ENCODE measurements around the gene CPAMD8. TPM values are rescaled to one million over a fixed set of nuclear protein-coding genes. Genes with fewer than 3 reads are reported as not detected.
A peak's percentile ranks its signal among the peaks of the same experiment; 100 is the strongest.

Gene CPAMD8
- total RNA-seq, 1 experiment from 2014 or later = 0.20 TPM

GRCh38 chr19:17021793-17022590 is 4.6 kb downstream of the CPAMD8 start:
- H3K4me1 ChIP-seq (ENCODE audit: control insufficient read depth in 1 of 2, insufficient read depth in 2 of 2, low read length in 2 of 2) = peaks cover 11 to 37% of the 10 kb centered on the region in 2 experiments
- H3K9me3 ChIP-seq (ENCODE audit: control insufficient read depth in 1 of 2, insufficient read depth in 1 of 2, low read depth in 1 of 2, low read length in 2 of 2) = no peaks in the 10 kb centered on the region
- no TSS peak for BruUV-seq (replicated peaks)
- no peak for DNase-seq (ENCODE audit: low read depth, low spot score)
- H3K36me3 ChIP-seq (ENCODE audit: control insufficient read depth in 1 of 2, insufficient read depth in 2 of 2, low read length in 2 of 2) = no peaks in the 10 kb centered on the region
- H3K4me2 ChIP-seq (ENCODE audit: low read length) = no peak overlapping the region
- no peak overlapping the region for H2AFZ ChIP-seq (ENCODE audit: low read depth, low read length, poor library complexity, severe bottlenecking)
- ChIA-PET POLR2A (no interaction called here), CTCF (no interaction called here), RAD21 (ENCODE audit: low non-redundant PET in 1 of 2, low total read pairs in 2 of 2, uncharacterized antibody in 2 of 2, unreplicated experiment in 2 of 2) (no interaction called here)
- TF ChIP-seq EZH2phosphoT487 (IDR thresholded peaks at IDR 0.05; ENCODE audit: borderline replicate concordance) = no peak
- peak; percentile 20; the same call in 1 of the 2 replicates for TF ChIP-seq SP1 (IDR thresholded peaks at IDR 0.05; ENCODE audit: low read depth)
- TF ChIP-seq MAX (IDR thresholded peaks at IDR 0.05) = no peak
- no peak for TF ChIP-seq YY1 (IDR thresholded peaks at IDR 0.05; ENCODE audit: extremely low read depth, insufficient replicate concordance, low read depth, low read length)
- TF ChIP-seq EGR1 (IDR thresholded peaks at IDR 0.05; ENCODE audit: low read depth) = no peak
- peak; percentile 93 for TF ChIP-seq CEBPB (IDR thresholded peaks at IDR 0.05; ENCODE audit: low read depth)
- no peaks in the 10 kb centered on the region for H4K20me1 ChIP-seq (ENCODE audit: insufficient read depth)
- H3K27me3 ChIP-seq (ENCODE audit: insufficient read depth, low read length) = no peaks in the 10 kb centered on the region
- no peak overlapping the region for H3K27ac ChIP-seq (ENCODE audit: low read depth, low read length)
- H3K9me2 ChIP-seq (ENCODE audit: insufficient read depth) = no peaks in the 10 kb centered on the region
- no peak for ATAC-seq
- intact Hi-C loops (cut with micrococcal nuclease) = no loop called here
- H3K9ac ChIP-seq (ENCODE audit: low read length) = no peak overlapping the region
- H3K4me3 ChIP-seq (replicated peaks in 1 of 2; ENCODE audit: low read depth in 1 of 2, low read length in 2 of 2) = no peak overlapping the region
- no peaks in the 10 kb centered on the region for H3K79me2 ChIP-seq (ENCODE audit: insufficient read depth, low read length)

GRCh38 chr19:17021328-17021727 is 5.3 kb downstream of the CPAMD8 start:
- no peaks in the 10 kb centered on the region for H3K9me3 ChIP-seq (ENCODE audit: control insufficient read depth in 1 of 2, insufficient read depth in 1 of 2, low read depth in 1 of 2, low read length in 2 of 2)
- H3K9ac ChIP-seq (ENCODE audit: low read length) = no peak overlapping the region
- no peaks in the 10 kb centered on the region for H4K20me1 ChIP-seq (ENCODE audit: insufficient read depth)
- ATAC-seq (no peak), DNase-seq (ENCODE audit: low read depth, low spot score) (no peak)
- no peaks in the 10 kb centered on the region for H3K27me3 ChIP-seq (ENCODE audit: insufficient read depth, low read length)
- ChIA-PET CTCF (no interaction called here), POLR2A (no interaction called here), RAD21 (ENCODE audit: low non-redundant PET in 1 of 2, low total read pairs in 2 of 2, uncharacterized antibody in 2 of 2, unreplicated experiment in 2 of 2) (no interaction called here)
- H3K79me2 ChIP-seq (ENCODE audit: insufficient read depth, low read length) = no peaks in the 10 kb centered on the region
- H3K27ac ChIP-seq (ENCODE audit: low read depth, low read length) = no peak overlapping the region
- no peak overlapping the region for H3K4me2 ChIP-seq (ENCODE audit: low read length)
- TF ChIP-seq ATF3 (IDR thresholded peaks at IDR 0.05) (no peak), CTCF (IDR thresholded peaks at IDR 0.05 in 2 of 3, conservative IDR thresholded peaks at IDR 0.05 in 1 of 3; ENCODE audit: borderline replicate concordance in 1 of 3, insufficient read depth in 1 of 3, low read depth in 2 of 3, low read length in 2 of 3) (no peak), SP1 (IDR thresholded peaks at IDR 0.05; ENCODE audit: low read depth) (no peak), REST (IDR thresholded peaks at IDR 0.05; ENCODE audit: low read depth) (no peak), ZFX (IDR thresholded peaks at IDR 0.05) (no peak)
- H3K9me2 ChIP-seq (ENCODE audit: insufficient read depth) = no peaks in the 10 kb centered on the region
- no peak overlapping the region for H3K4me3 ChIP-seq (replicated peaks in 1 of 2; ENCODE audit: low read depth in 1 of 2, low read length in 2 of 2)
- no TSS peak for BruUV-seq (replicated peaks)
- no peak overlapping the region for H2AFZ ChIP-seq (ENCODE audit: low read depth, low read length, poor library complexity, severe bottlenecking)
- intact Hi-C loops (cut with micrococcal nuclease) = no loop called here
- H3K4me1 ChIP-seq (ENCODE audit: control insufficient read depth in 1 of 2, insufficient read depth in 2 of 2, low read length in 2 of 2) = peaks cover 11 to 37% of the 10 kb centered on the region in 2 experiments
- no peaks in the 10 kb centered on the region for H3K36me3 ChIP-seq (ENCODE audit: control insufficient read depth in 1 of 2, insufficient read depth in 2 of 2, low read length in 2 of 2)
